IPS DF 6.9 (cell line): ENCODE data around the gene SLC35F4.

ENCODE experiments used
- DNase-seq: peaks from one replicate; pipeline ENCODE4 v3.0.0-alpha.2; 2013; ENCODE audit warnings: low read depth, low spot score
- H3K27ac ChIP-seq: one replicate; pipeline ENCODE4 v1.5.1; 2013; ENCODE audit warnings: low read length, control low read depth
- H3K27me3 ChIP-seq: 2 replicates; pipeline ENCODE4 v1.6.1; 2013; ENCODE audit warnings: mild to moderate bottlenecking, low read length; ENCODE audit not compliant: control insufficient read depth, insufficient read depth
- H3K36me3 ChIP-seq: 2 replicates; pipeline ENCODE4 v1.6.1; 2013; ENCODE audit warnings: low read length; ENCODE audit not compliant: control insufficient read depth, insufficient read depth
- H3K4me1 ChIP-seq: 2 replicates; pipeline ENCODE4 v1.6.1; 2013; ENCODE audit warnings: low read length; ENCODE audit not compliant: control insufficient read depth, insufficient read depth
- H3K4me3 ChIP-seq: 2 replicates; pipeline ENCODE4 v1.5.1; 2013; ENCODE audit warnings: mild to moderate bottlenecking, low read length
- H3K9me3 ChIP-seq: 2 replicates; pipeline ENCODE4 v1.6.1; 2013; ENCODE audit warnings: low read length, inconsistent platforms; ENCODE audit not compliant: control insufficient read depth, insufficient read depth
- WGBS: extraction: QIAGEN DNeasy Blood & Tissue Kit; methylation state at CpG from one replicate; pipeline ENCODE4 v1.1.7; 2013; ENCODE audit warnings: mixed read lengths, missing lambda C conversion rate; ENCODE audit not compliant: insufficient read length, insufficient coverage; 5-methylcytosine and 5-hydroxymethylcytosine counted together

Gene SLC35F4

GRCh38 chr14:57812741-57813140 lies 53.2 kb downstream of the SLC35F4 start:
- no peak for DNase-seq
- WGBS, result no CpG with 5 or more reads among the region's 2 CpGs

GRCh38 chr14:57811998-57812546 lies 53.8 kb downstream of the SLC35F4 start:
- no CpG with 5 or more reads among the region's 2 CpGs for WGBS

More at GRCh38 chr14:57812741-57813140, 53.2 kb downstream of the SLC35F4 start:
- Histone ChIP-seq H3K4me3 (no peak overlapping the region), H3K9me3 (no peaks in the 10 kb centered on the region), H3K27me3 (no peaks in the 10 kb centered on the region), H3K4me1 (no peaks in the 10 kb centered on the region; the same call in 1 of the 2 replicates), H3K27ac (no peak overlapping the region), H3K36me3 (no peaks in the 10 kb centered on the region)

GRCh38 chr14:57809808-57810207 lies 56.1 kb downstream of the SLC35F4 start:
- Histone ChIP-seq H3K4me1 (no peaks in the 10 kb centered on the region), H3K9me3 (no peaks in the 10 kb centered on the region), H3K4me3 (no peak overlapping the region), H3K27me3 (no peaks in the 10 kb centered on the region), H3K27ac (no peak overlapping the region), H3K36me3 (no peaks in the 10 kb centered on the region)
- no CpG with 5 or more reads among the region's 1 CpG for WGBS
- no peak for DNase-seq

More at GRCh38 chr14:57811998-57812546, 53.8 kb downstream of the SLC35F4 start:
- no peak for DNase-seq
- Histone ChIP-seq H3K36me3 (no peaks in the 10 kb centered on the region), H3K4me3 (no peak overlapping the region), H3K27me3 (no peaks in the 10 kb centered on the region), H3K27ac (no peak overlapping the region), H3K4me1 (no peaks in the 10 kb centered on the region; the same call in 1 of the 2 replicates), H3K9me3 (no peaks in the 10 kb centered on the region)

GRCh38 chr14:57797160-57797559 lies 68.7 kb downstream of the SLC35F4 start:
- no peaks in the 10 kb centered on the region for H3K9me3 ChIP-seq
- WGBS, result no CpG with 5 or more reads among the region's 2 CpGs
- no peak overlapping the region for H3K27ac ChIP-seq

GRCh38 chr14:57796556-57796955 lies 69.3 kb downstream of the SLC35F4 start:
- DNase-seq, result no peak
- H3K27me3 ChIP-seq, result no peaks in the 10 kb centered on the region
- 0 out of 2 replicates have a peak, but pooled peaks cover 2% of the 10 kb centered on the region for H3K4me1 ChIP-seq
- no peaks in the 10 kb centered on the region for H3K36me3 ChIP-seq
- H3K27ac ChIP-seq, result no peak overlapping the region
- no peak overlapping the region for H3K4me3 ChIP-seq
- H3K9me3 ChIP-seq, result no peaks in the 10 kb centered on the region

More at GRCh38 chr14:57797160-57797559, 68.7 kb downstream of the SLC35F4 start:
- H3K36me3 ChIP-seq, result no peaks in the 10 kb centered on the region
- no peak overlapping the region for H3K4me3 ChIP-seq
- H3K4me1 ChIP-seq, result 0 out of 2 replicates have a peak, but pooled peaks cover 2% of the 10 kb centered on the region
- H3K27me3 ChIP-seq, result no peaks in the 10 kb centered on the region
- DNase-seq, result no peak

GRCh38 chr14:57785058-57785457 lies 80.8 kb downstream of the SLC35F4 start:
- Histone ChIP-seq H3K4me1 (no peaks in the 10 kb centered on the region), H3K27me3 (no peaks in the 10 kb centered on the region), H3K27ac (no peak overlapping the region), H3K9me3 (no peaks in the 10 kb centered on the region), H3K36me3 (no peaks in the 10 kb centered on the region), H3K4me3 (no peak overlapping the region)
- no CpG with 5 or more reads among the region's 3 CpGs for WGBS
- no peak for DNase-seq

DNA sequence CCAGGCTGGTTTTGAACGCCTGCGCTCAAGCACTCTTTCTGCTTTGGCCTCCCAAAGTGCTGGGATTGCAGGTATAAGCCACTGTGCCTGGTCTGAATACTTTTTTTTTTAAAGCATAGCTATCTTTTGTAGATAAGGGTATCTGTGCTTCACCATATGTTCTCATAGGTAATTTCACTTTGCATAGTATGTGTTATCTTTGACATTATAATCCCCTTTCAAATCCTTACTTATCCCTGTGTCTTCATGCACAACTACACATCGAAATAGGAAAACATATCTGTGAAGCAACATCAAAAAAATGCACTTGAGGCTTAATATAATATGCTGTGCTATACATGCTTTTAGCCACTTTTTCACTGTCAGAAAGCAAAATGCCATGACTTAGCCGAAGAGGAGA lies 94.1 kb downstream of the SLC35F4 start:
- WGBS, result no CpG with 5 or more reads among the region's 4 CpGs
- Histone ChIP-seq H3K36me3 (no peaks in the 10 kb centered on the region), H3K9me3 (no peaks in the 10 kb centered on the region), H3K27me3 (no peaks in the 10 kb centered on the region), H3K27ac (no peak overlapping the region), H3K4me3 (no peak overlapping the region), H3K4me1 (no peaks in the 10 kb centered on the region)
- no peak for DNase-seq

DNA sequence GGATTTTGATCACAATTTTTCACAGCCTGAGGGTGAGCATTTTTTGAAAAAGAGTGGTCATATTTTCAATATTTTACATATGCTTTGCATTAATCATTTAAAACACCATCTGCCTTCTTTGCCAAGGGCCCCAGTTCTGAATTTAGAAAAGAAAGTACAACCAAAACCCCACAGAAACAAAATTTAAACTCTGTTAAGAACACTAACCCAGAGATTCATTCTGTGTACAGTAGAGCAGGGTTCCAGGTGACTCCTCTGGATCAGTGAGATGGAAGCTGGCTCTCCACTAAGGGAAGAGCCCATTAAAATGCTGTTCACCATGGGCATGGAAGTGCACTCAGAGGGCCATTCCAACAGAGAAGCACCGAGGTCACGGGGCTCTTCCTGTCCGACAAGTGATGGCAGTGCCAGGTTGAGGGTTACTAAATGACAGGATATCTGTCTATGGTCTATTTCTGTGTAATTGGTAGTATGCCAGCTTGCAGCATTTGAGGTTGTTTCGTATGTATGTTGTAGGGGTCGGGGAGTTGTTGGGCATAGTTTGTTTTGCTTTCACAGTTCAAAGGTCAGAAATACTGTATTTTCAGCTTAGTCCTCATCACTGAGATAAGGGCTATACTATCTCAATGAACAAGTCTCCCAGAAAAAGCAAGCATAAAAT lies 95.9 kb downstream of the SLC35F4 start:
- no peaks in the 10 kb centered on the region for H3K27me3 ChIP-seq
- no peak overlapping the region for H3K4me3 ChIP-seq
- H3K27ac ChIP-seq, result no peak overlapping the region
- no peaks in the 10 kb centered on the region for H3K9me3 ChIP-seq
- no peak for DNase-seq
- no peaks in the 10 kb centered on the region for H3K36me3 ChIP-seq
- WGBS, result 100% methylated on average over 2 of the region's 5 CpGs
- H3K4me1 ChIP-seq, result no peaks in the 10 kb centered on the region

DNA sequence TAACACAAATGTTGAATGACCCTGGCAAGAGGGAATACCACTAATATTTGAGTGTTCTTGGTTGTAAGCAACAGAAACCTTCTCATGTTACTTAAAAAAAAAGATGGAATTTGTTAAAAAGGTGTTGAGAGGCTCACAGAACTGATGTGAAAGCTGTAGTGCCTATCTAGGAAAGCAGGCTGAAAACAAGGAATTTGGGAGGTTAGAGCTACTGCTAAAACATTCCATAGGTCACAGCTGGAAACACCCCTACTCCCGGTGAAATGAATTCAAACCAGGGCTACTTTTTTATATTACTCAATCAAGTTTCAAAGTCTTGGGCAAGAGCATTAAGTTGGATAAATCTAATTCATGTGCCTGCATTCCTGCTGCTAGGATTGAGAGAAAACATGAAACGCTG lies 104.1 kb downstream of the SLC35F4 start:
- H3K4me1 ChIP-seq, result no peaks in the 10 kb centered on the region
- no peak for DNase-seq
- no peaks in the 10 kb centered on the region for H3K27me3 ChIP-seq
- no peaks in the 10 kb centered on the region for H3K9me3 ChIP-seq
- H3K27ac ChIP-seq, result no peak overlapping the region
- H3K4me3 ChIP-seq, result no peak overlapping the region
- no peaks in the 10 kb centered on the region for H3K36me3 ChIP-seq
- no CpG with 5 or more reads among the region's 2 CpGs for WGBS

DNA sequence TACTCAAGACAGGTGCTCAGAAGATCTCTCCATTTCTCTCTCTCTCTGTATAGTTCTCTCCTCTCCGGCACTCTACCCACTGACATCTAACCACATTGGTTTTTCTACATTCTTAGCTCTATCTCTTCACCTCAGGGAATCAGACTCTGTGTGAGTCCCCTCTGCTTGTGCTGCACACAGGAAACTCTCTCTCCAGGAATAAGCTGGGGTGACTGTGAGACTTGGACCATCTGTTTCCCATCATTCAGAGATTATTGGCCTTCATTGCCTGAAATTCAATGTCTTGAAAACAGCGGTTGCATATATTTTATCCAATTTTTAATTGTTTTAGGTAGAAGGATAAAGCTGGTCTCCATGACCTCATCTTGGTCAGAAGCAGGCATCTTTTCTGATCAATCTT lies 105.0 kb downstream of the SLC35F4 start:
- no peak for DNase-seq
- WGBS, result no CpG with 5 or more reads among the region's 2 CpGs
- Histone ChIP-seq H3K27ac (no peak overlapping the region), H3K9me3 (no peaks in the 10 kb centered on the region), H3K4me1 (no peaks in the 10 kb centered on the region), H3K36me3 (no peaks in the 10 kb centered on the region), H3K4me3 (no peak overlapping the region), H3K27me3 (no peaks in the 10 kb centered on the region)

GRCh38 chr14:57755018-57755521 lies 110.8 kb downstream of the SLC35F4 start:
- no peaks in the 10 kb centered on the region for H3K36me3 ChIP-seq
- no peak overlapping the region for H3K27ac ChIP-seq
- DNase-seq, result peak; percentile 4
- no peaks in the 10 kb centered on the region for H3K9me3 ChIP-seq
- H3K4me3 ChIP-seq, result no peak overlapping the region
- no peaks in the 10 kb centered on the region for H3K4me1 ChIP-seq
- H3K27me3 ChIP-seq, result no peaks in the 10 kb centered on the region
- no CpG with 5 or more reads among the region's 6 CpGs for WGBS
